Measurements from ENCODE around the gene ANKRA2. TPM values are rescaled to one million over a fixed set of nuclear protein-coding genes. Genes with fewer than 3 reads are reported as not detected.

Gene ANKRA2
- total and polyA plus RNA-seq, 10 of the 15 experiments (the other 5 are each of a cell fraction or from before 2014, with no cell fraction given) = 12.3 to 47.1 (median 21.9) TPM

DNA sequence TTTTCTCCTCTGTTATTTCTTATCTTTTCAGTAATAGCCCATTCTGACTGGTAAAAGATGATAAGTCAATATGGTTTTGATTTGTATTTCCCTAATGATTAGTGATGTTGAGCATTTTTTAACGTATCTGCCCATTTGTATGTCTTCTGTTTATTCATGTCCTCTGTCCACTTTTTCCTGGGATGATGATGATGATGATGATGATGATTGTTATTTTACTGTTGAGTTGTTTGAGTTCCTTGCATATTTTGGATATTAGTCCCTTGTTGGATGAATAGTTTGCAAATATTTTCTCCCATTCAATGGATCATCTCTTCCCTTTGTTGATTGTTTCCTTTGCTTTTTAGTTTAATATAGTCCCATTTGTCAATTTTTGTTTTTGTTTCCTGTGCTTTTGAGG is 27.1 kb upstream of the ANKRA2 start:
- ChIA-PET RAD21 (ENCODE audit: unreplicated experiment) (interaction anchor here (2.0 to 13.5 kb wide), 4 partner anchors 32 to 200 kb away, joined by 5 to 302 read pairs (median 26); partner anchors contain the start of gene ARHGEF28), POLR2A (no interaction called here), SMC1A (ENCODE audit: uncharacterized antibody, unreplicated experiment) (interaction anchor here (1.3 to 15.3 kb wide), 11 partner anchors 11 to 310 kb away, joined by 3 to 415 read pairs (median 16); no protein-coding TSS in a partner anchor), CTCF (interaction anchor here (0.9 to 14.3 kb wide), 6 partner anchors 10 to 202 kb away, joined by 3 to 565 read pairs (median 25); no protein-coding TSS in a partner anchor)
- Histone ChIP-seq H3K4me1 (ENCODE audit: control insufficient read depth, insufficient read depth, low read length) (no peaks in the 10 kb centered on the region), H3K27me3 (replicated peaks in 1 of 2; ENCODE audit: control insufficient read depth in 2 of 2, insufficient read depth in 2 of 2, low read length in 1 of 2) (no peaks in the 10 kb centered on the region), H3K4me2 (ENCODE audit: control insufficient read depth, insufficient read depth) (no peak overlapping the region), H3K9me3 (replicated peaks; ENCODE audit: control insufficient read depth, insufficient read depth, low read length) (no peaks in the 10 kb centered on the region), H3K36me3 (ENCODE audit: control insufficient read depth in 2 of 2, insufficient read depth in 2 of 2, low read length in 1 of 2) (no peaks in the 10 kb centered on the region), H3K9ac (ENCODE audit: control insufficient read depth, insufficient read depth, low read length) (no peak overlapping the region), H2AFZ (ENCODE audit: control insufficient read depth, low read depth, low read length) (no peak overlapping the region), H4K20me1 (ENCODE audit: control insufficient read depth, insufficient read depth) (no peaks in the 10 kb centered on the region), H3K27ac (ENCODE audit: control insufficient read depth, insufficient read depth) (no peak overlapping the region), H3K79me2 (ENCODE audit: control insufficient read depth, insufficient read depth, low read length) (no peaks in the 10 kb centered on the region), H3K4me3 (no peak overlapping the region)
- in situ Hi-C loops (cut with MboI) = loop anchor here (5.0 kb wide), 1 partner anchor 200 kb away; no protein-coding TSS in a partner anchor
- intact Hi-C loops (cut with micrococcal nuclease; ENCODE audit: unreplicated experiment) = no loop called here
- 5% methylated on average over 1 of the region's 1 CpG for WGBS (ENCODE audit: insufficient coverage, insufficient replicate concordance, low lambda C conversion rate, missing lambda C conversion rate)
- ATAC-seq (no peak), DNase-seq (ENCODE audit: low read depth, low spot score) (no peak), FAIRE-seq (no peak)
- BruUV-seq (replicated peaks) = no TSS peak
- no peak for TF ChIP-seq IKZF2 (IDR thresholded peaks at IDR 0.05)
- TF ChIP-seq, protein P1, sequence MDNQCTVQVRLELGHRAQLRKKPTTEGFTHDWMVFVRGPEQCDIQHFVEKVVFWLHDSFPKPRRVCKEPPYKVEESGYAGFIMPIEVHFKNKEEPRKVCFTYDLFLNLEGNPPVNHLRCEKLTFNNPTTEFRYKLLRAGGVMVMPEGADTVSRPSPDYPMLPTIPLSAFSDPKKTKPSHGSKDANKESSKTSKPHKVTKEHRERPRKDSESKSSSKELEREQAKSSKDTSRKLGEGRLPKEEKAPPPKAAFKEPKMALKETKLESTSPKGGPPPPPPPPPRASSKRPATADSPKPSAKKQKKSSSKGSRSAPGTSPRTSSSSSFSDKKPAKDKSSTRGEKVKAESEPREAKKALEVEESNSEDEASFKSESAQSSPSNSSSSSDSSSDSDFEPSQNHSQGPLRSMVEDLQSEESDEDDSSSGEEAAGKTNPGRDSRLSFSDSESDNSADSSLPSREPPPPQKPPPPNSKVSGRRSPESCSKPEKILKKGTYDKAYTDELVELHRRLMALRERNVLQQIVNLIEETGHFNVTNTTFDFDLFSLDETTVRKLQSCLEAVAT (IDR thresholded peaks at IDR 0.05) = no peak
- TF ChIP-seq HSF1 (IDR thresholded peaks at IDR 0.05; ENCODE audit: low read depth, low read length) = no peak
- no peak for TF ChIP-seq ZBED1 (IDR thresholded peaks at IDR 0.05; ENCODE audit: borderline replicate concordance)
- no peak for TF ChIP-seq MXI1 (IDR thresholded peaks at IDR 0.05; ENCODE audit: low read depth, low read length)
- no peak for TF ChIP-seq TCF12 (IDR thresholded peaks at IDR 0.05; ENCODE audit: low read depth, low read length)
- TF ChIP-seq RUNX3 (IDR thresholded peaks at IDR 0.05; ENCODE audit: low read length) = no peak
- TF ChIP-seq POLR2AphosphoS5 (IDR thresholded peaks at IDR 0.05; ENCODE audit: low read length) = no peak
- TF ChIP-seq CHD2 (IDR thresholded peaks at IDR 0.05; ENCODE audit: borderline replicate concordance, low read depth, low read length) = no peak
- TF ChIP-seq PBX3 (IDR thresholded peaks at IDR 0.05; ENCODE audit: insufficient replicate concordance, low read depth, low read length) = no peak
- TF ChIP-seq JUNB (IDR thresholded peaks at IDR 0.05) = no peak
- TF ChIP-seq GATAD2B (conservative IDR thresholded peaks at IDR 0.05; ENCODE audit: low read depth) = no peak
- TF ChIP-seq FOXM1 (IDR thresholded peaks at IDR 0.05; ENCODE audit: low read depth, low read length) = no peak
